GM18951 (cell line): Measurements from ENCODE around the gene RAPGEF4.

Source experiments
- POLR2A ChIP-seq: IDR thresholded peaks from 4 replicates; pipeline ENCODE4 v1.6.1; 2011; ENCODE audit warnings: mild to moderate bottlenecking; ENCODE audit not compliant: insufficient read length, insufficient read depth; ENCODE audit errors: extremely low read depth
- in situ Hi-C: fragments of 300-500 bp; cut with MboI; formaldehyde crosslinking; loops from one replicate; pipeline ENCODE4 v1.12.0; 2022; ENCODE audit warnings: low sequenced_read_pairs, mixed read lengths, inconsistent platforms; ENCODE audit not compliant: unreplicated experiment

Gene RAPGEF4

GRCh38 chr2:172965433-172966212 lies 230.0 kb downstream of the RAPGEF4 start:
- in situ Hi-C loops: no loop called here
- TF ChIP-seq POLR2A: no peak

GRCh38 chr2:172967036-172967982 lies 231.7 kb downstream of the RAPGEF4 start:
- no peak for TF ChIP-seq POLR2A
- in situ Hi-C loops: no loop called here

GRCh38 chr2:172968061-172968469 lies 232.4 kb downstream of the RAPGEF4 start:
- TF ChIP-seq POLR2A: no peak
- in situ Hi-C loops: no loop called here

- in situ Hi-C loops: no loop called here
- TF ChIP-seq POLR2A: no peak
Observed at GRCh38 chr2:172969166-172969565, 233.5 kb downstream of the RAPGEF4 start.

GRCh38 chr2:172969609-172970008 lies 234.0 kb downstream of the RAPGEF4 start:
- in situ Hi-C loops: no loop called here
- TF ChIP-seq POLR2A: no peak

- in situ Hi-C loops: no loop called here
- no peak for TF ChIP-seq POLR2A
Observed at GRCh38 chr2:172970660-172971059, 235.0 kb downstream of the RAPGEF4 start.

- in situ Hi-C loops: no loop called here
- no peak for TF ChIP-seq POLR2A
Observed at GRCh38 chr2:172972005-172972619, 236.5 kb downstream of the RAPGEF4 start.

GRCh38 chr2:172974762-172975161 lies 239.1 kb downstream of the RAPGEF4 start:
- no peak for TF ChIP-seq POLR2A
- in situ Hi-C loops: no loop called here

- in situ Hi-C loops: no loop called here
Observed at GRCh38 chr2:172976116-172976515, 240.5 kb downstream of the RAPGEF4 start.

GRCh38 chr2:172976816-172977215 lies 241.2 kb downstream of the RAPGEF4 start:
- in situ Hi-C loops: no loop called here
- TF ChIP-seq POLR2A: no peak

More at GRCh38 chr2:172976116-172976515, 240.5 kb downstream of the RAPGEF4 start:
- TF ChIP-seq POLR2A: no peak

GRCh38 chr2:172977270-172978062 lies 241.8 kb downstream of the RAPGEF4 start:
- in situ Hi-C loops: no loop called here
- TF ChIP-seq POLR2A: no peak

- TF ChIP-seq POLR2A: no peak
- in situ Hi-C loops: no loop called here
Observed at GRCh38 chr2:172978063-172978383, 242.4 kb downstream of the RAPGEF4 start.
